ENCODE results near the gene NMNAT2. TPM values are rescaled to one million over a fixed set of nuclear protein-coding genes. Genes with fewer than 3 reads are reported as not detected.

NMNAT2 gene
- total RNA-seq, 1 experiment from 2014 or later, result 0.39 TPM

DNA sequence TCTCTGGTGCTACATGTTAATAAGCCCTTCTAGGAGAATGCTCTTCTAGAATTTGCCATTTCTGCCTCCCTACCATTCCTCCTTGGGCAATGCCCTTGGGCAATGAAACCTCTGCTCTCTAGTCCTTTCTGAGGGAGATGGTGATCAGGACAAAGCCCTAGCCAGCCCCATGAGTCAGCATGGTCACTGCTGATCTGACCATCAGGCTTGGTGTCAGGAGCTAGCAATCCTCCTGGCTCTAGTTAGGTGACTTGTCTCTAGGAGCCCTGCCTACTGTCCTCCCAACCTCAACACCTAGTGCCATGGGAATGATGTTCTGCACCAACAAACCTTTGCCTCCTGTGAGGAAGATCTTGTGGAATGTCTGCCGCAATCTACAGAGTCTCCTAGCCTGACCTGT, 89.8 kb downstream of the NMNAT2 start:
- CTCF ChIA-PET, result no interaction called here
- Histone ChIP-seq H3K9me3 (ENCODE audit: control insufficient read depth, insufficient read depth, low read depth, low read length) (no peaks in the 10 kb centered on the region), H3K4me1 (ENCODE audit: control insufficient read depth, insufficient read depth, low read length) (no peaks in the 10 kb centered on the region), H3K27ac (ENCODE audit: low read length) (no peak overlapping the region), H3K27me3 (ENCODE audit: control insufficient read depth, insufficient read depth, low read length) (peaks cover 11% of the 10 kb centered on the region), H3K36me3 (ENCODE audit: control insufficient read depth, insufficient read depth, low read length) (no peaks in the 10 kb centered on the region), H3K4me3 (ENCODE audit: low read depth in 2 of 2, low read length in 2 of 2) (no peak overlapping the region)
- in situ Hi-C loops (cut with HindIII; ENCODE audit: low pct_unique_long_range_greater_than_20kb, low sequenced_read_pairs), result no loop called here
- no peak for DNase-seq (ENCODE audit: low read depth, low spot score)
- POLR2A ChIA-PET, result interaction anchor here (0.5 kb wide), 1 partner anchor 213 kb away, joined by 8 read pairs; no protein-coding TSS in a partner anchor
- no peak for TF ChIP-seq POLR2AphosphoS5 (IDR thresholded peaks at IDR 0.05; ENCODE audit: low read depth, low read length)
- no peak for TF ChIP-seq SIN3A (IDR thresholded peaks at IDR 0.05; ENCODE audit: borderline replicate concordance, insufficient read depth, low read depth, low read length)
- TF ChIP-seq CTCF (IDR thresholded peaks at IDR 0.05), result no peak
- no peak for TF ChIP-seq TCF7L2 (IDR thresholded peaks at IDR 0.05; ENCODE audit: low read depth, low read length)
- TF ChIP-seq, protein P1, sequence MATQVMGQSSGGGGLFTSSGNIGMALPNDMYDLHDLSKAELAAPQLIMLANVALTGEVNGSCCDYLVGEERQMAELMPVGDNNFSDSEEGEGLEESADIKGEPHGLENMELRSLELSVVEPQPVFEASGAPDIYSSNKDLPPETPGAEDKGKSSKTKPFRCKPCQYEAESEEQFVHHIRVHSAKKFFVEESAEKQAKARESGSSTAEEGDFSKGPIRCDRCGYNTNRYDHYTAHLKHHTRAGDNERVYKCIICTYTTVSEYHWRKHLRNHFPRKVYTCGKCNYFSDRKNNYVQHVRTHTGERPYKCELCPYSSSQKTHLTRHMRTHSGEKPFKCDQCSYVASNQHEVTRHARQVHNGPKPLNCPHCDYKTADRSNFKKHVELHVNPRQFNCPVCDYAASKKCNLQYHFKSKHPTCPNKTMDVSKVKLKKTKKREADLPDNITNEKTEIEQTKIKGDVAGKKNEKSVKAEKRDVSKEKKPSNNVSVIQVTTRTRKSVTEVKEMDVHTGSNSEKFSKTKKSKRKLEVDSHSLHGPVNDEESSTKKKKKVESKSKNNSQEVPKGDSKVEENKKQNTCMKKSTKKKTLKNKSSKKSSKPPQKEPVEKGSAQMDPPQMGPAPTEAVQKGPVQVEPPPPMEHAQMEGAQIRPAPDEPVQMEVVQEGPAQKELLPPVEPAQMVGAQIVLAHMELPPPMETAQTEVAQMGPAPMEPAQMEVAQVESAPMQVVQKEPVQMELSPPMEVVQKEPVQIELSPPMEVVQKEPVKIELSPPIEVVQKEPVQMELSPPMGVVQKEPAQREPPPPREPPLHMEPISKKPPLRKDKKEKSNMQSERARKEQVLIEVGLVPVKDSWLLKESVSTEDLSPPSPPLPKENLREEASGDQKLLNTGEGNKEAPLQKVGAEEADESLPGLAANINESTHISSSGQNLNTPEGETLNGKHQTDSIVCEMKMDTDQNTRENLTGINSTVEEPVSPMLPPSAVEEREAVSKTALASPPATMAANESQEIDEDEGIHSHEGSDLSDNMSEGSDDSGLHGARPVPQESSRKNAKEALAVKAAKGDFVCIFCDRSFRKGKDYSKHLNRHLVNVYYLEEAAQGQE (IDR thresholded peaks at IDR 0.05; ENCODE audit: insufficient read depth in 1 of 2, low read depth in 2 of 2, low read length in 1 of 2), result no peak
- no TSS peak for BruUV-seq (replicated peaks)
- intact Hi-C loops (cut with micrococcal nuclease; ENCODE audit: unreplicated experiment), result no loop called here
- no peak for ATAC-seq

GRCh38 chr1:183327434-183328290, 90.5 kb downstream of the NMNAT2 start:
- intact Hi-C loops (cut with micrococcal nuclease; ENCODE audit: unreplicated experiment), result no loop called here
- Histone ChIP-seq H3K4me1 (ENCODE audit: control insufficient read depth, insufficient read depth, low read length) (no peaks in the 10 kb centered on the region), H3K9me3 (ENCODE audit: control insufficient read depth, insufficient read depth, low read depth, low read length) (no peaks in the 10 kb centered on the region), H3K4me3 (ENCODE audit: low read depth in 2 of 2, low read length in 2 of 2) (no peak overlapping the region), H3K36me3 (ENCODE audit: control insufficient read depth, insufficient read depth, low read length) (no peaks in the 10 kb centered on the region), H3K27ac (ENCODE audit: low read length) (no peak overlapping the region), H3K27me3 (ENCODE audit: control insufficient read depth, insufficient read depth, low read length) (peaks cover 9% of the 10 kb centered on the region)
- DNase-seq (ENCODE audit: low read depth, low spot score), result no peak
- no peak for ATAC-seq
- CTCF ChIA-PET, result interaction anchor here (0.6 kb wide), 1 partner anchor 217 kb away, joined by 3 read pairs; no protein-coding TSS in a partner anchor
- TF ChIP-seq TCF7L2 (IDR thresholded peaks at IDR 0.05; ENCODE audit: low read depth, low read length), result no peak
- TF ChIP-seq CTCF (IDR thresholded peaks at IDR 0.05), result no peak
- TF ChIP-seq POLR2AphosphoS5 (IDR thresholded peaks at IDR 0.05; ENCODE audit: low read depth, low read length), result no peak
- TF ChIP-seq, protein P1 (IDR thresholded peaks at IDR 0.05; ENCODE audit: insufficient read depth in 1 of 2, low read depth in 2 of 2, low read length in 1 of 2), result no peak
- TF ChIP-seq SIN3A (IDR thresholded peaks at IDR 0.05; ENCODE audit: borderline replicate concordance, insufficient read depth, low read depth, low read length), result no peak
- in situ Hi-C loops (cut with HindIII; ENCODE audit: low pct_unique_long_range_greater_than_20kb, low sequenced_read_pairs), result no loop called here
- BruUV-seq (replicated peaks), result no TSS peak
- POLR2A ChIA-PET, result interaction anchor here (0.6 kb wide), 1 partner anchor 1093 kb away, joined by 3 read pairs; no protein-coding TSS in a partner anchor

All from Panc1 (cell line).